Panc1 (cell line): ENCODE data around the gene DCHS1.

Experiments
- POLR2AphosphoS5 ChIP-seq: IDR thresholded peaks from 2 replicates; pipeline ENCODE4 v1.6.1; 2012; ENCODE audit warnings: mild to moderate bottlenecking, low read depth, low read length, moderate library complexity
- TF ChIP-seq, protein P1 (sequence below): fragments of 450-650 bp; IDR thresholded peaks from 2 replicates; pipeline ENCODE4 v1.5.1; 2017; ENCODE audit warnings: mild to moderate bottlenecking
- TF ChIP-seq, protein P2 (sequence below), 2 experiments: IDR thresholded peaks; 2 replicates each; pipeline ENCODE4 v1.6.1; 2011 to 2012; ENCODE audit warnings: low read depth in 2 of 2, control low read depth in 1 of 2, low read length in 1 of 2, mild to moderate bottlenecking in 1 of 2, moderate library complexity in 1 of 2; ENCODE audit not compliant: insufficient read depth in 1 of 2

DNA sequence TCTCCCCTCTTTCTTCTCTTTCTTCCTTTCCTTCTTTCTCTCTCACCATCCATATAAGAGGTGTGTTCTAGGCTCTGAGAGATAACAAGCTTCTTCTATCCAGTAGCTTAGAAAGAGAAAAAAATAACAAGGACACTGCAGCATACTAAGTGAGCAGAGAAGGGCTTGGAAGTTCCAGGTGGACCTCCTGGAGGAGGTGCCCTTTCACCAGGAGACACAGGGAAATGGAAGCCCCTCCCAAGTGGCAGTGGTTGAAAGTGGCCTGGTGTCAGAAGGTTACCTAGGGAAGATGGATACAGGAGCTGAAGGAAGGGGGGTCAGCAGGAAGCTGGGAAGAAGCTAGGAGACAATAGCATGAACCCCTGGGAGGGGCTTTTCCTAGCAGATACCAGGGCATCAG is 5.5 kb downstream of the DCHS1 start:
- TF ChIP-seq, protein P1, sequence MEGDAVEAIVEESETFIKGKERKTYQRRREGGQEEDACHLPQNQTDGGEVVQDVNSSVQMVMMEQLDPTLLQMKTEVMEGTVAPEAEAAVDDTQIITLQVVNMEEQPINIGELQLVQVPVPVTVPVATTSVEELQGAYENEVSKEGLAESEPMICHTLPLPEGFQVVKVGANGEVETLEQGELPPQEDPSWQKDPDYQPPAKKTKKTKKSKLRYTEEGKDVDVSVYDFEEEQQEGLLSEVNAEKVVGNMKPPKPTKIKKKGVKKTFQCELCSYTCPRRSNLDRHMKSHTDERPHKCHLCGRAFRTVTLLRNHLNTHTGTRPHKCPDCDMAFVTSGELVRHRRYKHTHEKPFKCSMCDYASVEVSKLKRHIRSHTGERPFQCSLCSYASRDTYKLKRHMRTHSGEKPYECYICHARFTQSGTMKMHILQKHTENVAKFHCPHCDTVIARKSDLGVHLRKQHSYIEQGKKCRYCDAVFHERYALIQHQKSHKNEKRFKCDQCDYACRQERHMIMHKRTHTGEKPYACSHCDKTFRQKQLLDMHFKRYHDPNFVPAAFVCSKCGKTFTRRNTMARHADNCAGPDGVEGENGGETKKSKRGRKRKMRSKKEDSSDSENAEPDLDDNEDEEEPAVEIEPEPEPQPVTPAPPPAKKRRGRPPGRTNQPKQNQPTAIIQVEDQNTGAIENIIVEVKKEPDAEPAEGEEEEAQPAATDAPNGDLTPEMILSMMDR = no peak
- no peak for TF ChIP-seq POLR2AphosphoS5
- TF ChIP-seq, protein P2, sequence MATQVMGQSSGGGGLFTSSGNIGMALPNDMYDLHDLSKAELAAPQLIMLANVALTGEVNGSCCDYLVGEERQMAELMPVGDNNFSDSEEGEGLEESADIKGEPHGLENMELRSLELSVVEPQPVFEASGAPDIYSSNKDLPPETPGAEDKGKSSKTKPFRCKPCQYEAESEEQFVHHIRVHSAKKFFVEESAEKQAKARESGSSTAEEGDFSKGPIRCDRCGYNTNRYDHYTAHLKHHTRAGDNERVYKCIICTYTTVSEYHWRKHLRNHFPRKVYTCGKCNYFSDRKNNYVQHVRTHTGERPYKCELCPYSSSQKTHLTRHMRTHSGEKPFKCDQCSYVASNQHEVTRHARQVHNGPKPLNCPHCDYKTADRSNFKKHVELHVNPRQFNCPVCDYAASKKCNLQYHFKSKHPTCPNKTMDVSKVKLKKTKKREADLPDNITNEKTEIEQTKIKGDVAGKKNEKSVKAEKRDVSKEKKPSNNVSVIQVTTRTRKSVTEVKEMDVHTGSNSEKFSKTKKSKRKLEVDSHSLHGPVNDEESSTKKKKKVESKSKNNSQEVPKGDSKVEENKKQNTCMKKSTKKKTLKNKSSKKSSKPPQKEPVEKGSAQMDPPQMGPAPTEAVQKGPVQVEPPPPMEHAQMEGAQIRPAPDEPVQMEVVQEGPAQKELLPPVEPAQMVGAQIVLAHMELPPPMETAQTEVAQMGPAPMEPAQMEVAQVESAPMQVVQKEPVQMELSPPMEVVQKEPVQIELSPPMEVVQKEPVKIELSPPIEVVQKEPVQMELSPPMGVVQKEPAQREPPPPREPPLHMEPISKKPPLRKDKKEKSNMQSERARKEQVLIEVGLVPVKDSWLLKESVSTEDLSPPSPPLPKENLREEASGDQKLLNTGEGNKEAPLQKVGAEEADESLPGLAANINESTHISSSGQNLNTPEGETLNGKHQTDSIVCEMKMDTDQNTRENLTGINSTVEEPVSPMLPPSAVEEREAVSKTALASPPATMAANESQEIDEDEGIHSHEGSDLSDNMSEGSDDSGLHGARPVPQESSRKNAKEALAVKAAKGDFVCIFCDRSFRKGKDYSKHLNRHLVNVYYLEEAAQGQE (IDR thresholded peaks at IDR 0.05; ENCODE audit: insufficient read depth in 1 of 2, low read depth in 2 of 2, low read length in 1 of 2) = no peak
